DND-41 (cell line): ENCODE measurements around the gene COA3.

ENCODE experiments used
- CTCF ChIP-seq: IDR thresholded peaks from 2 replicates; pipeline ENCODE4 v1.5.1; 2012; ENCODE audit warnings: borderline replicate concordance, low read length, moderate library complexity, mild to moderate bottlenecking; ENCODE audit not compliant: poor library complexity, severe bottlenecking; ENCODE audit errors: extremely low read depth
- EZH2 ChIP-seq: IDR thresholded peaks from 3 replicates; pipeline ENCODE4 v1.6.1; 2012; ENCODE audit warnings: borderline replicate concordance, low read depth, mild to moderate bottlenecking, moderate library complexity, low read length, inconsistent platforms; ENCODE audit not compliant: severe bottlenecking

GRCh38 chr17:42827472-42827871 lies 29.0 kb upstream of the COA3 start:
- TF ChIP-seq CTCF, result no peak
- no peak for TF ChIP-seq EZH2
